Endothelial cell of umbilical vein (primary cell): ENCODE measurements around the gene CYB561A3. TPM values are rescaled to one million over a fixed set of nuclear protein-coding genes. Genes with fewer than 3 reads are reported as not detected.

ENCODE experiments used
- BruUV-seq: library from RNA; stranded (reverse); fragments of 400-500 nt; replicated peaks from 2 replicates; lab custom pipeline; 2021; lab: Mats Ljungman, UMichigan
- CTCF ChIA-PET: fragments of 300-600, 350-600 bp; sonication (Branson Sonifier 250); formaldehyde crosslinking; loops from one replicate; lab custom pipeline; 2021; ENCODE audit warnings: antibody characterized with exemption, inconsistent platforms; lab: Charles Lee
- POLR2A ChIA-PET: fragments of 300-600, 350-600 bp; sonication (Branson Sonifier 250); formaldehyde crosslinking; loops from one replicate; lab custom pipeline; 2021; ENCODE audit warnings: antibody characterized with exemption, inconsistent platforms; lab: Charles Lee
- DNase-seq: peaks from one replicate; pipeline ENCODE4 v3.0.0-alpha.2; 2011; ENCODE audit warnings: low read depth, low spot score
- FAIRE-seq: peaks from 2 replicates; lab custom pipeline; 2011; peaks lifted over from hg19 to GRCh38; lab: Jason Lieb, UNC
- H2AFZ ChIP-seq: 2 replicates; pipeline ENCODE4 v1.6.0; 2012; ENCODE audit warnings: low read depth, low read length, control low read depth, inconsistent platforms
- H3K27ac ChIP-seq: 2 replicates; pipeline ENCODE4 v1.5.1; 2011; ENCODE audit warnings: low read depth, mild to moderate bottlenecking, control low read depth, low read length, moderate library complexity; ENCODE audit not compliant: insufficient read depth
- H3K27me3 ChIP-seq, 2 experiments: 2 replicates each; pipeline versions ENCODE4 v1.6.0 to v1.6.1; 2011; ENCODE audit warnings: low read length in 2 of 2, mixed read lengths in 1 of 2; ENCODE audit not compliant: control insufficient read depth in 2 of 2, insufficient read depth in 2 of 2
- H3K36me3 ChIP-seq, 2 experiments: 2 replicates in 1 of 2; 3 replicates in 1 of 2; pipeline ENCODE4 v1.5.1; 2011; ENCODE audit warnings: low read length in 2 of 2, mild to moderate bottlenecking in 1 of 2, moderate library complexity in 1 of 2; ENCODE audit not compliant: control insufficient read depth in 2 of 2, insufficient read depth in 2 of 2; ENCODE audit errors: extremely low read depth in 1 of 2
- H3K4me1 ChIP-seq: 3 replicates; pipeline ENCODE4 v1.5.1; 2011; ENCODE audit warnings: mild to moderate bottlenecking, low read length; ENCODE audit not compliant: control insufficient read depth, insufficient read depth; ENCODE audit errors: extremely low read depth
- H3K4me2 ChIP-seq: 2 replicates; pipeline ENCODE4 v1.6.1; 2011; ENCODE audit warnings: low read length, control low read depth, mixed read lengths; ENCODE audit not compliant: insufficient read depth
- H3K4me3 ChIP-seq, 3 experiments: fragments of 200-600 bp in 1 of 3; sonication (generic), shearing (Covaris generic) in 1 of 3; replicated peaks in 1 of 3; 2 replicates each; pipeline ENCODE4 v1.5.1; 2011 to 2016; ENCODE audit warnings: control low read depth in 3 of 3, low read length in 3 of 3, mild to moderate bottlenecking in 2 of 3, inconsistent platforms in 1 of 3, low read depth in 1 of 3, moderate library complexity in 1 of 3; ENCODE audit not compliant: insufficient read depth in 1 of 3
- H3K79me2 ChIP-seq: 2 replicates; pipeline ENCODE4 v1.6.0; 2012; ENCODE audit warnings: low read length, inconsistent platforms; ENCODE audit not compliant: control insufficient read depth, insufficient read depth
- H3K9ac ChIP-seq: replicated peaks from 2 replicates; pipeline ENCODE3; 2011; ENCODE audit warnings: low read length, control low read depth; ENCODE audit not compliant: insufficient read depth; ENCODE audit errors: extremely low read depth
- H3K9me1 ChIP-seq: replicated peaks from 3 replicates; pipeline ENCODE4 v1.6.0; 2011; ENCODE audit warnings: mild to moderate bottlenecking, low read length; ENCODE audit not compliant: control insufficient read depth, insufficient read depth; ENCODE audit errors: extremely low read depth
- H3K9me3 ChIP-seq: replicated peaks from 2 replicates; pipeline ENCODE4 v1.5.1; 2012; ENCODE audit warnings: low read length, inconsistent platforms; ENCODE audit not compliant: control insufficient read depth, insufficient read depth
- H4K20me1 ChIP-seq: replicated peaks from 2 replicates; pipeline ENCODE3; 2011; ENCODE audit warnings: mild to moderate bottlenecking, low read length; ENCODE audit not compliant: control insufficient read depth, insufficient read depth; ENCODE audit errors: extremely low read depth
- FOS ChIP-seq: IDR thresholded peaks from 2 replicates; pipeline ENCODE4 v1.6.1; 2011; ENCODE audit warnings: mild to moderate bottlenecking, low read length, moderate library complexity, borderline replicate concordance; ENCODE audit not compliant: insufficient read depth
- JUN ChIP-seq: IDR thresholded peaks from 2 replicates; pipeline ENCODE4 v1.6.1; 2011; ENCODE audit warnings: borderline replicate concordance, low read depth; ENCODE audit not compliant: insufficient read length, insufficient read depth
- POLR2AphosphoS5 ChIP-seq: IDR thresholded peaks from 2 replicates; pipeline ENCODE4 v1.6.1; 2012; ENCODE audit warnings: low read depth, mild to moderate bottlenecking, control low read depth, low read length, moderate library complexity; ENCODE audit not compliant: insufficient read depth
- dilution Hi-C: fragments of 300-500 bp; cut with MboI; formaldehyde crosslinking; loops from one replicate; pipeline ENCODE4 v1.15.0; 2019; ENCODE audit warnings: low sequenced_read_pairs; ENCODE audit not compliant: extremely low pct_ligation_motif_present
- intact Hi-C: fragments of 100-400 bp; cut with micrococcal nuclease; formaldehyde crosslinking; loops from one replicate; pipeline ENCODE4 v1.10.0; 2022
- polyA plus RNA-seq, 4 experiments: library from polyadenylated mRNA; depleted of rRNA in 3 of 4; stranded (reverse) in 3 of 4; unstranded in 1 of 4; fragments of >200 nt; gene quantifications; 2 replicates each; pipeline versions ENCODE4 v1.2.1 to v1.2.3, GENCODE V29; 2011 to 2012; ENCODE audit warnings: missing spikeins in 1 of 4
- total RNA-seq: library from RNA; stranded (reverse); gene quantifications from 2 replicates; pipeline ENCODE4 v1.2.3, GENCODE V29; 2021
- TF ChIP-seq, protein P1 (sequence below), 2 donors: IDR thresholded peaks; 1 replicate in 1 of 2; 2 replicates in 1 of 2; pipeline ENCODE4 v1.5.1; 2011; ENCODE audit warnings: low read length in 2 of 2, mild to moderate bottlenecking in 2 of 2, moderate library complexity in 2 of 2, control low read depth in 1 of 2, inconsistent platforms in 1 of 2, low read depth in 1 of 2; ENCODE audit not compliant: insufficient read depth in 1 of 2; ENCODE audit errors: extremely low read depth in 1 of 2
- TF ChIP-seq, protein P2 (sequence below): IDR thresholded peaks from 2 replicates; pipeline ENCODE4 v1.6.1; 2011; ENCODE audit not compliant: insufficient read depth, insufficient read length

Gene CYB561A3
- total and polyA plus RNA-seq, 2 donors (not counting 3 experiments of a cell fraction or from before 2014, with no cell fraction given): 41.6 to 103 TPM

DNA sequence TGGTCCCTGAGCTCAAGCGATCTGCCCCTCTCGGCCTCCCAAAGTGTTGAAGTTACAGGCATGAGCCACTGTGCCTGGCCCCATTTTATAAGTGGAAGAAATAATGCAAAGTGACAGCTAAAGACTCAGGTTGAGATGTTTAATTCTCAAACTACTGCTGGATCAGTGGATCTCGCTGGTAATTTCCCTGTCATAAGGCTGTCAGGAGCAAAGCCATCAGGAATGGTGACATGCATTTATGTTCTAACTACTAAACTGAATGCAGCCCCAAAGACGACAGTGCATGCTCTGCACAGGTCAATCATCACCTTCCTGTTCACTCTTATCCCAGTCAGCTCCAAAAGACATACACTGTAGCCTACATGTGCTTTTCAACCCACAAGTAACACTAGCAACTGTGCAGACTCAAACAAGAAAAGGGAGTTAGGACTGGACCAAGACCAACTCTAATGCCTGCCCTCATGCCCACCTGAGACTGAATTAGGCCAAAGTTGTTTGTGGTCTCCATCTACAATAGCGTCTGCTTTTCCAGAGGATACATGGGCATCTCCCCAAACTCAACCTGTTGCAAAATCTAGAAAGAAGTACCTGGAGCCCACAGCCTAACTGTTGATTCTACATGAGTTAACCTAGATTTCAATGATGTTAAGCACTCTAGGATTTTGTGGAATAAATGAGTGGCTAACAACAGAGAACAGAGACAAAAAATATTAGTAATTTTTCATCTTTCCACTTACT lies 45.5 kb upstream of the CYB561A3 start:
- H4K20me1 ChIP-seq: no peaks in the 10 kb centered on the region

More for the DNA sequence above, 45.5 kb upstream of the CYB561A3 start:
- Histone ChIP-seq H3K9me1 (no peaks in the 10 kb centered on the region), H3K27me3 (no peaks in the 10 kb centered on the region), H3K4me1 (no peaks in the 10 kb centered on the region), H3K9ac (no peak overlapping the region), H3K36me3 (peaks cover 38 to 43% of the 10 kb centered on the region in 2 experiments), H3K4me3 (no peak overlapping the region), H3K4me2 (no peak overlapping the region), H3K9me3 (no peaks in the 10 kb centered on the region), H2AFZ (no peak overlapping the region), H3K79me2 (no peaks in the 10 kb centered on the region), H3K27ac (no peak overlapping the region)
- TF ChIP-seq, protein P1, sequence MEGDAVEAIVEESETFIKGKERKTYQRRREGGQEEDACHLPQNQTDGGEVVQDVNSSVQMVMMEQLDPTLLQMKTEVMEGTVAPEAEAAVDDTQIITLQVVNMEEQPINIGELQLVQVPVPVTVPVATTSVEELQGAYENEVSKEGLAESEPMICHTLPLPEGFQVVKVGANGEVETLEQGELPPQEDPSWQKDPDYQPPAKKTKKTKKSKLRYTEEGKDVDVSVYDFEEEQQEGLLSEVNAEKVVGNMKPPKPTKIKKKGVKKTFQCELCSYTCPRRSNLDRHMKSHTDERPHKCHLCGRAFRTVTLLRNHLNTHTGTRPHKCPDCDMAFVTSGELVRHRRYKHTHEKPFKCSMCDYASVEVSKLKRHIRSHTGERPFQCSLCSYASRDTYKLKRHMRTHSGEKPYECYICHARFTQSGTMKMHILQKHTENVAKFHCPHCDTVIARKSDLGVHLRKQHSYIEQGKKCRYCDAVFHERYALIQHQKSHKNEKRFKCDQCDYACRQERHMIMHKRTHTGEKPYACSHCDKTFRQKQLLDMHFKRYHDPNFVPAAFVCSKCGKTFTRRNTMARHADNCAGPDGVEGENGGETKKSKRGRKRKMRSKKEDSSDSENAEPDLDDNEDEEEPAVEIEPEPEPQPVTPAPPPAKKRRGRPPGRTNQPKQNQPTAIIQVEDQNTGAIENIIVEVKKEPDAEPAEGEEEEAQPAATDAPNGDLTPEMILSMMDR (IDR thresholded peaks at IDR 0.05; ENCODE audit: extremely low read depth in 1 of 2, insufficient read depth in 1 of 2, low read depth in 1 of 2, low read length in 2 of 2): no peak
- TF ChIP-seq, protein P2, sequence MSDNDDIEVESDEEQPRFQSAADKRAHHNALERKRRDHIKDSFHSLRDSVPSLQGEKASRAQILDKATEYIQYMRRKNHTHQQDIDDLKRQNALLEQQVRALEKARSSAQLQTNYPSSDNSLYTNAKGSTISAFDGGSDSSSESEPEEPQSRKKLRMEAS: no peak
- no peak for TF ChIP-seq FOS
- TF ChIP-seq JUN: no peak
- no peak for TF ChIP-seq POLR2AphosphoS5
- DNase-seq (no peak), FAIRE-seq (no peak)
- ChIA-PET POLR2A (no interaction called here), CTCF (no interaction called here)
- dilution Hi-C loops: no loop called here
- intact Hi-C loops: no loop called here
- BruUV-seq: no TSS peak
